ENCODE data around the gene PLPP4.

Gene PLPP4

DNA sequence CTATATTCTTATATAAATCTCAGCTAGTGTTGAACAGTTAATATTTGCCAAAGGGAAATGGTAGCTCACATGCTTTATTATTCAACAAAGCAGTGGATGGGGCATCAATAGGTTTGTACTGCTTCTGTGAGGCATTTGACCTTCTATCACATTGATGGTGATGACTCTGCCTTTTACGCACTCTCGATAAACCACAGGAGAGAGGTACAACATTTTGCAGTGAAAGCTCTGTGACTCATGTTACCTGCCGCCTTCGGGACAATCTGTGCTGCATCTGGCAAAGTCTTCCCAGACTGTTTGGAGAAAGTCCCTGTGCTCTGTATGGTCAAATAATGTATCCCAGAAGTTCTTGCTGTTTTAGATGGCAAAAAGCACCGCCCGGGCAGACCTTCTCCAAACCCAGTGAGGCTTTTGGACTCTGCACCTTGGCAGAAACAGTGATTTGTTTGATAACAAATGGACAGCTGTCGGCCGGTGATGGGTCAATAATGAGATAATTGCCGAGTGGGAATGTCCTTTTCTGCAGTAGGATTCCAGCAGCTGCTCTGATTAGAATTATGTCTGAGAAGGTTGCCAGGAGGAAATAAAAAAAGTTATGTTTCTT, 61.0 kb downstream of the PLPP4 start:
- no peak for DNase-seq (ENCODE audit: low read depth)

DNA sequence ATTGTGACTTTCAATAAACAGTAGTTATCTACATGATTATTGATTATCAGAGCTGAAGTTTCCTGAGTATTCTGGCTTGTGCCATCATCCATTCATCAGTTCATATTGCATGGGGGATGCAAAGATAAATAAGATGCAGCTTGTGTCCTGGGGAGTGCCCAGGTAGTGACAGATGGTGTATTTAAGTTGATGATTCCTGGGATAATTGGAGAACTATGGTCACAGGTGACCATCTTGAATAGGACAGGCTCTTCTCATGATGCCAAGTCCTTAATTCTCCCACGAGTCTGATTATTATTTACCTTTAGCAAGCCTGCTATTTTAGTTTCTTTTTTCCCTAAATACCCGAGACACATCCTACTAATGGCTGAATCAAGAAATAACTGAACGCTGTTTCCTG, 64.9 kb downstream of the PLPP4 start:
- no peak for DNase-seq (ENCODE audit: low read depth)

DNA sequence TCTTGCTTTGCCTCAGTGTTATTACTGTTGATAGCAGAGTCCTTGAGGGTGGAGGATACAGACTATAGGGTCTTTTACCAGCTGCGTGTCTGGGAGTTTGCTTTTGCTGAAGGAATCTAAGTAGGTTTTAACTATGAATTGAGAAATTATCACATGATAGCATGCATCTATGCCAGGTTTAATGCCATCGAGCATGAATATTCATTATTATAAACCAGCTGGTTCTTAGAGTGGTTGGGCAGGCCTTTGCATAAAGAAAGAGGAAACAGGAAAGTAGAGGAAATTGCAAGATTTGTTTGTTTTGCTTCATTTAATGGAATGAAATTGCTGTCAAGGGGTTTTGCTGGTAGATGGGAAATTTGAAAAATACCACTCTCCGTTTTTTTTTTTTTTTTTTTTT, 70.7 kb downstream of the PLPP4 start:
- no peak for DNase-seq (ENCODE audit: low read depth)

DNA sequence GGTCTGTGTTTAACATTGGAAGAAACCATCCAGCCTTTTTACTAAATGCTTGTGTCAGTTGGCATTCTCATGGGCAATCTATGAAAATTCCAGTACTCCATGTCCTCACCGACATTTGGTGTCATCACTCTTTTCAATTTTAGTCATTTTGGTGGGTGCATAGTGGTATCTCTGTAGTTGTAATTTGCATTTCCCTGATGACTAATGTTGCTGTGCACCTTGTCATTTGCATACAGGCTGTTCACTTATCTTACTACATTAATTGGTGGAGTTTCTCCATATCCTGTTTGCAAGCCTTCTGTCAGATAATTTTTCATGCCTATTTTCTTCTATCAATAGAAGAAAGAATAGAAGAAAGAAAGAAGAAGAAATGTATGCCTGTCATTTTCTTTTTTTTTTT, 73.7 kb downstream of the PLPP4 start:
- DNase-seq (ENCODE audit: low read depth): no peak

DNA sequence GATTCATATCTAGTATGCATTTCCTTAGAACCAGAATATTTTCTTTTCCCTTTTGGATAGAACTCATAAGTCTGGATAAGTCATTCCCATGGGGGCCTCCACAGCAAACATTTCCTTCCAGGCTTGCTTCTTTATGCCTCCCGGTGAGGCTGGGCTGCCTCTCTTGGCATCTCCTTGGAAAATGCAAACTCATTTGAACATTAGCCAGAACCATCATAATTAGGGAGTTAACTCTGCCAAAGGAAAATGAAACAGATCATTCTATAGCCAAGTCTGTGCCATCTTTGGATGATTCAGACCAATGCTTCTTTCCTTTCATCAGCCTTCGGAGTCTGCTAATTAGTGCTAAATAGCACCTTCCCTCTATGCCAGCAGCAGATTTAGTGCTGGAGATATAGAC, 81.1 kb downstream of the PLPP4 start:
- no peak for DNase-seq (ENCODE audit: low read depth)

DNA sequence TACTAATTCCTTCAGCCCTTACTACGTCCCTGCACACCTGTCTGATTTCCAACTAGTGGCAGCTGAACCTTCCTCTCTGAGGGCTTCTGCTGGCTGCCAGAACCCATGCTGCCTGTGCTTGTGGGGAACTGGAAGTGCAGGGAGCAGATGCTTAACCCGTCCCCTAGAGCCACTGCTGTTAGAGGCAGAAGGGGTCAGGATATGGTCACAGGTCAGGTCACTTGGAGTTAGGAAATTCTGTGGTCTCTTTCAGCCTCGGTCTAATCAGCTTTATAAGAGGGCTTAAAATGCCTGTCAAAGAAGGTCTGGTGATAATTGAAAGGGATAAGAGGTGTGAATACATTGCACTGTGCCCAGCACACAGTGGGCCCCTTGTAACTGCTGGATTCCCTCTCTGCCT, 82.0 kb downstream of the PLPP4 start:
- DNase-seq (ENCODE audit: low read depth): no peak

DNA sequence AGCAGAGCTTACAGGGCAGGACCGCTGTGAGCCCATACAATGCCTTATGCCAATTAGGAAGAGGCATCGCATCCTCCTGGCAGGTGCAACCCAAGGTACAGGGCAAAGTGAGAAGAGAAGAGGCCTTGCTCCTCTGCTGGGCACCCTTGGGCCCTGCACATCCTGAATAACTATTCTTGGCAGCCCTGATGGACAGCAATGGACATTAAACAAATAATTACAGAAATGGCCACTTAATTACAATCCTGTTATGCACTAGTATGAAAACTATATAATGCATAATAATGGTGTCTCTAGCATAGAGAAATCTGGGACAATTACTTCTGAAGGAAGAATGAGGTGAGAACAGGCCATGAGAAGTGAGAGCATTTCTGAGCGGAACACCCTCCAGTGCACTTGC, 83.5 kb downstream of the PLPP4 start:
- no peak for DNase-seq (ENCODE audit: low read depth)

DNA sequence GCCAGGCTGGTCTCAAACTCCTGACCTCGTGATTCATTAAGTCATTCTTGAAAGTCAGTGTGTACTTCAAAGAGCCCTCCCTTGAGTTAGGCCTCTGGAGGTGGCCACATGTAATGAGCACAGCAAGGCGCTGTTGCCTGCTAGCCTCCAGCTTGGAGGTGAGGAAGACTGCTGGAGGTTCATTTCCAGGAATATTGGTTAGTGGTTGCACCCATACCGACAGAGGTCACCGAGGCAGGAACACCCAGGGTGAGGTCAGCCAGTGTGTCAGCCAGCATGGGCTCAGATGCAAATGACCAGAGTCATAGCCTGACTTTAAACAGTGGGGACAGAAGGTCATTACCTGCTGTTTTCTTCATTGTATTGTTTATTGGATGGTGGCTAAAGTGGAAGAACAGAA, 85.0 kb downstream of the PLPP4 start:
- no peak for DNase-seq (ENCODE audit: low read depth)

DNA sequence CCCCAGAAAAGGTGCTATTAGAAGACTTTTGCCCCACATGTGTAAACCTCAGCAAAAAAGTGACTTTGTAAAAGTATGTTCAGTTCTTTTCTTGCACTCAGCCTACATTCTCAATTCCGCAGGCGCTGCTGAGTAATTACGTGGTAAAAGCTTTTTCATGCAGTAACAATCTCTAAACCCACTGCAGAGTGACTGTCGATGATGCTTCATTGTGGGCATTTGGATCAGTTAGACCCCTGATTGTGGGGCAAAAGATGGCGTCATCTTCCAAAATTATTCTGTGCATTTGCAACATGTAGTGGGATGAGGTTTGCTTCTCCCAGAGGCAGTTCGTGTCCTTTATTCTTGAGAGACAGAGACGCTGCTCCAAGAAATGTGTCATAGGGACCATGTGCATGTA, 85.6 kb downstream of the PLPP4 start:
- no peak for DNase-seq (ENCODE audit: low read depth)

DNA sequence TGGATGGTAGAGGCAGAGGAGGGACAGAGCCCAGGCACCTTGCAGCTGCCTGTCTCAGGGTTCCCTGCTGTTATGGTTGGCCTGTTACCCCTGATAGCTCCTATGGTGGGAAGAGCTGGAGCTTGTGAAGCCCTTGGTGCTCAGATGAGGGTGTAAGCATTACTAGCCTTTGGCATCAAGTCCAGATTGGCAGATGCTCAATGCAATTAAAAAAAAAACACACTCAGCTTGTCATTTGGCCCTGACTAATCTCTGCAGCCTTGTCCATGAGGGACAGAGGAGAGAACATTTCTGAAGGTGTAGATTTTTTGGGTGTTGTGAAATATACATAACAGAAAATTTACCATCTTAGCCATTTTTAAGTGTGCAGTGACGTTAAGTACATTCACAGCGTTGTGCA, 86.3 kb downstream of the PLPP4 start:
- no peak for DNase-seq (ENCODE audit: low read depth)

DNA sequence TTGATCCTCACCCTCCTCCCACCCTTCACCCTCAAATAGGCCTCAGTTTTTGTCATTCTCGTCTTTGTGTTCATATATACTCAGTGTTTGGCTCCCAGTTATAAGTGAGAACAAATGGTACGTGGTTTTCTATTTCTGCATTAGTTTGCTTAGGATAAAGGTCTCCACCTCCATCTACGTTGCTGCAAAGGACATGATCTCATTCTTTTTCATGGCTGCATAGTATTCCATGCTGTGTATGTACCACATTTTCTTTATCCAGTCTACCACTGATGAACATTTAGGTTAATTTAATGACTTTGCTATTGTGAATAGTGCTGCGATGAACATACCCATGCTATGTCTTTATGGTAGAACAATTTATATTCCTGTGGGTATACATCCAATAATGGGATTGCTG, 91.2 kb downstream of the PLPP4 start:
- no peak for DNase-seq (ENCODE audit: low read depth)

DNA sequence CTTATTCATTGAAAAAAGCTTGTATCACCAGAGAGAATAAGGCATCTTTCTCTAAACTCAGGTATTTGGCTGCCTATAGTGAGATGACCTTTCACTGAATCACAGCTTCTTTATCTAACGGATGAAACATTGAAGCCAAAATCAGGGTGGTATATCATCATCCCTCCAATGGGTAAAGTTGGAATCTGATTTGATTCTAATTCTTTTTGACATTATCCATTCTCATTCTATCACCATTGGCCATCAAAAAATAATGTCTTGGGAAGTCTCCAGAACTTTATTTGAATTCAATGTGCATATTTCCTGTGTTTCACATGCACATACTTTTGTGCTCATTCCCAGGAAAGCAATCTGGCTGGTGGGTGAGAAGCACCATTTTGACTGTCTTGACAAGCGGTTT, 95.2 kb downstream of the PLPP4 start:
- no peak for DNase-seq (ENCODE audit: low read depth)

DNA sequence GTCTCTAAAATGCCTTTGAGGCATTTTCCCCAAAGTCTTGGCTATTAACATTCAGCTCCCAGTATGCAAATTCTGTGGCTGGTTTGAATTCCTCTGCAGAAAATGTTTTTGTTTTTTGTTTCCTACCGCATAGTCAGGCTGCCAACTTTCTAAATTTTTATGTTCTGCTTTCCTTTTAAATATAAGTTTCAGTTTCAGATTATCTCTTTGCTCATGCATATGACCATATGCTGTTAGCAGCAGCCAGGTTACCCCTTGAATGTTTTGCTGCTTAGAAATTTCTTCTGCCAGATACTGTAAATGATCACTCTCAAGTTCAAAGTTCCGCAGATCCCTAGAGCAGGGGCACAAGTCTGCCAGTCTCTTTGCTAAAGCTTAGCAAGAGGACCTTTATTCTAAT, 96.9 kb downstream of the PLPP4 start:
- no peak for DNase-seq (ENCODE audit: low read depth)

DNA sequence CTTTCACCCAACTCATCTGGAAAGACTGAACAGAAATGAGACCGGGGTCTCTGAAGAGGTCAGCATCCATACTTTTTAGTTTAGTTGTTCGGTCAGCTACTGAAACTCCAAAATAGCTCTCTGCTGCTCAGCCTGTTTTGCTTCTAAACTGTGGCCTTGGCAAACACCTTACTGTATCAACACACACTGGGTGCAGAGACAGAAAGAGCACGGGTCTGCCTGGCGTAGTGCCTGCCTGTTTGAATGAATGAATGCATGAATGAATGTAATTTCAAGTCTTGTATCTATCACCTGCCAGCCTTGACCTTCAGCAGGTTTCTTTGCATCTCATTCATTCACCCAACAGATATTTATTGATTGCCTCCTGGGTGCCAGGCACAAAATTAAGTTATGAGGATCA, 98.4 kb downstream of the PLPP4 start:
- DNase-seq (ENCODE audit: low read depth): no peak

DNA sequence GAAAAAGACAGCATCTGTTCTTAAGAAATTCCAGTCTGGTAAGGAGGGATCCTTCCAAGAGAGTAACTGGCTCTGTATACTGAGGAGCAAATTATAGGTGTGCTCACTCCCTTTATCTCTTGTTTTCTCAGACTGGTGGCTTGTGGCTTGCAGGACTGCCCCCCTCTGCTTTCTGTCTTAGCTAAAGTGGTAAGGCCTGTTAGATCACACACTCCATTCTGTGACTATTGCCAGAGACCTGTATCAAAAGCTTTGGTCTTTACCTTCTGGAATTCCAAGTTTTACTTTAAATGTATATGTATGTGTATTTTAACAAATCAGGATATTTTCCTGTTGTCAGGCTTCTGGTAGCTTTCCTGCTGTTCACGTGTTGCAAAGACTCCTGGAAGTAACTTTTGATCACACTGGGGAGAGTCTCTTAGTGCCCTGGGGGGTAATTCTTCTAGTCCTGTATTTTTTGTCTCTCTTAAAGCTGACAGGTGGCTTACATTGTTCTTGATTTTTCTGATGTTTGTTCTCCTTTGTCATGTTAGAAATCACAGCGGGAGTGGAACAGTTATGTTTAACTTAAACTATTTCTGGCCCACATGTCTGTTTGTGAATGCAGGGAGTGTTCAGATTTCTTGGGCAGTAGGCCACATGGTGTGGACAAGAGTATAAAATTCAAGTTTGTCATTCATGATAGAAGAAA, 99.0 kb downstream of the PLPP4 start:
- DNase-seq (ENCODE audit: low read depth): no peak

DNA sequence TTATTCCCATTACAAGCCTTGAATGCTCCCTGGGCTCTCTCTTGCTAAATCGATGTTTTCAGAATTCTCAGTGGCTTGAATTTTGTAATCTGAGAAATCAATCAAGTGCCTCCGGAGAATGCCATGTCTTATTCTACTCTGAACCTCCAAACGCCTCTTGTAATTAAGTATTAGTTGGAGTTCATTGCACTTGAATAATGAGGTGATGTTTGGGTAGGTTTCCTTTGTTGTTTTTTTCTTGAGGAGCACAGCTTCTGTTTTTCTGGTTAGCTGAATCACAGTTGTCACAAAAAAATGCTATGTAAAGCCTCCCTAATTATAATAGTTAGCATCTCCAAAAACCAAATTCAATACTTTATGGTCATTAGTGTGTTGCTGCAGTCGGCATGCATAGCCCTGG, 100.3 kb downstream of the PLPP4 start:
- no peak for DNase-seq (ENCODE audit: low read depth)

DNA sequence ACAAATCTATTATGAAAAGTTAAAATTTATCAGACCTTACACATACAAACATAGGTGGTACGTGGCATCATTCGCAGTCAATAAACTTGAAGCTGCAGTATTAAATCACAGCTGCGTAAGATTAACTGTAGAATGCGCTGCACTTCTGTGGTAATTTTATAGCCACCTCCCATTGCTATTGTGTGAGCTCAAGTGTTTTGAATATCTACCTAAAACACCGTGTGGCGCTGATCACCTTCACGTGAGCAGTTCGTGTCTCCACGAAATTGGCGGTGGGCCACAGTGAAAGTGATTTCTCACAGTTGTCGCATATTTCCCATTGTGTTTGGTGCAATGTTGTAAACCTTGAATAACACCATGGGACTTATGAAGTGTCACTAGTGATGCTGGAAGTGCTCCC, 102.8 kb downstream of the PLPP4 start:
- no peak for DNase-seq (ENCODE audit: low read depth)

DNA sequence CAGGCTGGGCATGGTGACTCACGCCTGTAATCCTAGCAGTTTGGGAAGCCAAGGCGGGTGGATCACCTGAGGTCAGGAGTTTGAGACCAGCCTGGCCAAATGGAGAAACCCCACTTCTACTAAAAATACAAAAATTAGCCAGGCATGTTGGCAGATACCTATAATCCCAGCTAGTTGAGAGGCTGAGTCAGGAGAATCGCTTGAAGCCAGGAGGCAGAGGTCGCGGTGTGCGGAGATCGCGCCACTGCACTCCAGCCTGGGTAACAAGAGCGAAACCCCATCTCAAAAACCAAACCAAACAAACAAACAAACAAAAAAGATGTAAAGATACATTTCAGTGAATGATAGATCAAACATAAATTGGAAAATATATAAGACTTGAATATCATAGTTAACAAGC, 105.9 kb downstream of the PLPP4 start:
- DNase-seq (ENCODE audit: low read depth): no peak

DNA sequence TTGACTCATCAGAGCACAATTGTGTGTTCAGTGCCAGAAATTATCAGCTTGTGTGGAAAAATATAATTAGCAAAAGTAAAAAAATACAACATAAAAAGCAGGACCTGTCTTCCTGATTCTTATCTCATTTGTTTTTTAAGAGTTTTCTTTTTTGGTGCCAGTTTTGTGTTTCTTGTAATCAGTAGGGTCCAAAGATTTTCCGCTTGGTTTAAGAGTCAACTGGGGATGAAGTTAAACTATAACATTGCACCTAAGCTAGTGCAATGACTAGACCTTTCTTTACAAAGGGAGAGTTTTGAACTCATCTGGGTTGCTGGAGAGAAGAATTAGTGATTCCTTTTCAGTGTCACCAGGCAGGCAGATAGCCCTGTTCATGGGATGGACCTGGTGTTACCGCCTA, 113.4 kb downstream of the PLPP4 start:
- DNase-seq (ENCODE audit: low read depth): no peak

DNA sequence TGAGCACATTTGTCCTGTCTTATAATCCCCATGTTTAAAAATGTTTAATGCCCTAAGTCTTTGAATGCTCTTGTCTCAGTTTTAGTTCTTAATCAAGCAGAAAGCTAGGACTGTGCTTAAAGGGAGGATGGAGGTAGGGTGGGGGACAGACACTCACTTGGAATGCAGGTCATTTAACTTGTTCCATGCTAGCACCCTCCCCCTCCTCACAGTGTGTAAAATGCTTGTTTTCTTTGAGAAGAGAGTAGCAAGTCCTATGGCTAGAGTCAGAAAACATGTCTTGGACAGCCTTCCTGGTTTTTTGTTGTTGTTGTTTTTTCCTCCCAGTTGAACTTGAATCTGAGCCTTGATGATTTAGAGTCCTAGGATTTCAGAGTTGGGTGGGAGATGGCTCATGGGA, 114.2 kb downstream of the PLPP4 start:
- no peak for DNase-seq (ENCODE audit: low read depth)

DNA sequence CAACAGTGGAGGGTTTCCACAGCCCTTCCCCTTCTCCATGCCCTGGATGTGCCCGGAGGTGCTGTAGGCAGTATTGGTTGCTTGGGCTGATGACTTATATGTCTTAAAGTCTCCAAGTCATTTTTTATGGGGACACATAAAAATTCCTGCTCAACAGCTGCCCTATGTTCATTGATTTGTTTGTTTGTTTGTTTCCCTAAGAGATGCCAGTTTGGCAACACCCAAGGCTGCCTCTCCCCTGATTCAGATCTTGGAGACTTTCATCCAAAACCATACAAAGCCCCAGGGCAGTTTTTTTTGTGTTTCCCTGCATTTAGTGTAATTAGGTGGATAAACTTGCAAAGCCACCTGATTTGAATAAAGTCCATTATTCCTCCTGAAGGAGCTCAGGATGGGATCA, 115.3 kb downstream of the PLPP4 start:
- DNase-seq (ENCODE audit: low read depth): no peak

DNA sequence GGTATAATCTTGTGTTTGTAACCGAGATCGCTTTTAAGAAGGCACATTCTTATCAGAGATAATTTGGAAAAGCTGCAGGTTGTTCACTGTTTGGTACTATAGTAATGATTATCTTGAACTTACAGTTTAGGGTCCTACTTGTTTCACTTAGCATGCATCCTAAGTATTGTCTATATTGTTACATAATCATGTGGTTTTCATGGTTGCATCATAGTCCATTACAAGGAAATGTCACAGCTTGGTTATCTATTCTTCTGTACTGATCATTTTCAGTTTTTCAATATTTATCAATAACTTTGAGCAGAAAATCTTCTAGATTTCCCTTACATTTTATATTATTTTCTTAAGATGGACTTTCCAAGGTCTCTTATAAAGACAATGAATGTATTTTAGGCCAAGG, 116.3 kb downstream of the PLPP4 start:
- no peak for DNase-seq (ENCODE audit: low read depth)

DNA sequence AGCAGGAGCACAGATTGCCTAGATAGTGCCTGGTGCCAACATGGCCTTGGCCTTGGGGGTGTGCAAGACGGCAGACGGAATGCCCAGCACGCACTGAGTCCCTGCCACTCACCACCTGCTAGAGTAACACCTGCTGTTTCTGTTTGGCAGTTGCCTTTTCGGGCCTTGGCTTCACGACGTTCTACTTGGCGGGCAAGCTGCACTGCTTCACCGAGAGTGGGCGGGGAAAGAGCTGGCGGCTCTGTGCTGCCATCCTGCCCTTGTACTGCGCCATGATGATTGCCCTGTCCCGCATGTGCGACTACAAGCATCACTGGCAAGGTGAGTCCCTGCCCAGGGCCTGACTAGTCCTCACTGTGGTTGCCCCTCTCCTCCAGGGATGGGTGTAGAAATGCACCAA, 118.0 kb downstream of the PLPP4 start:
- DNase-seq (ENCODE audit: low read depth): no peak

DNA sequence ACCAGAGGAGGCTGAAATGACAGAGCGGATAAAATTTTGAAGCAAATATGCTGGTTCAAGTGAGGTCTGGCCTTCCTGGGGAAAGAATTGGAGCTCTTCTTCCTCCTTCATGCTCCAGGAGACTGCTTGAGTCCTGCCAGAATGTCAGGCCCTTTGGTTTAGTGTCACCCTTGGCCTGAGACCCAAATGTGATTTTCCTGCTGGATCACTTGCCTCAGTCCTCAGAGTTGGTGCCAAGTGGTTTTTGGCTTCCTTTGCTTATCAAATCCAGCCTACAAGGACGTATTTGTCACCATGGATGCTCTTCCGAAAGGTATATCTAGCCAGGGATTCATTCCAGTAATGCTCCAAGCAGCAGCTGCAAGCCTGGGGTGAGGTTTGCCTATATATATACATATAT, 118.4 kb downstream of the PLPP4 start:
- no peak for DNase-seq (ENCODE audit: low read depth)

DNA sequence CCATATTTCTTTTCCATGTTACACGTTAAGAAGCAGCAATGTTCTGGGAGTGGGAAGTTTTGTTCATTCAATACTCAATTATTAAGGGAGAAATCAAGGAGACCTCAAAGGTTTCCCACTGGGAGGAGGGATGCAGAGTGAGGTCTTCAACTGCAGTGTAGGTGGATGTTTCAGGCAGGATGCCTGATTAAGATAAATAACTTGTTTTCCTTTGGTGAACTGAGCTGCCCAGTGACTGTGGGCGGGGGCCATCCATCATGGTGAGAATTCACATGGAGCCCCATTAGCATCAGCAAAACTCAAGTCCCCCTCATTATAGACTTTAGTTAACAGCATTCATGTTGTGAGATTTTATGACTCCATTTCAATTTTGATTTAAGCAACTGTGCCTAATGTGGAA, 121.1 kb downstream of the PLPP4 start:
- no peak for DNase-seq (ENCODE audit: low read depth)
